ENCODE results near the gene FAM120AOS. TPM values are rescaled to one million over a fixed set of nuclear protein-coding genes. Genes with fewer than 3 reads are reported as not detected.

Gene FAM120AOS
- total RNA-seq, 1 donor from 2014 or later = 39.0 TPM

DNA sequence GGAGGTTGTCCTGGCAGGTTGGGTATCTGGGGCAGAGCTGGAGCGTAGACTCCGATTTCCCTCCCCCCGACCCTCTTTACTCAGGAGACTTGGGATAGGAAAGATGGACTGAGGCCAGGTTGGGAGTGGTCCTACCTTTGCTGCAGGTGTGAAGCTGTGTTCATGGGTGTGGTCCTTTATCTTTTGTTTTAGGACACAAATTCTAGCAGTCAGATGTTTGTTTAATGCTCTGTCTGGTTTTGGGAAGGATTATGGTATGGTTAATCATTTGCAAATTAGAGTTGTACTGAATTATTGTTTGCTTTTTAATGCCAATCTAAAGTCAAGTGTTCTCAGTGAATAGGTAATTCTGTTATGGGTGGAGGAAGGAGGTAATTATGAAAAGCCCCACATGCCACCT is 14.1 kb upstream of the FAM120AOS start:
- Mint-ChIP-seq H3K9me3 (no peaks in the 10 kb centered on the region), H3K4me1 (peaks cover 48% of the 10 kb centered on the region), H3K27ac (no peak overlapping the region), H3K4me3 (no peak overlapping the region), H3K36me3 (peaks cover 5% of the 10 kb centered on the region), H3K27me3 (ENCODE audit: low read depth) (no peaks in the 10 kb centered on the region)
- TF ChIP-seq, protein P1, sequence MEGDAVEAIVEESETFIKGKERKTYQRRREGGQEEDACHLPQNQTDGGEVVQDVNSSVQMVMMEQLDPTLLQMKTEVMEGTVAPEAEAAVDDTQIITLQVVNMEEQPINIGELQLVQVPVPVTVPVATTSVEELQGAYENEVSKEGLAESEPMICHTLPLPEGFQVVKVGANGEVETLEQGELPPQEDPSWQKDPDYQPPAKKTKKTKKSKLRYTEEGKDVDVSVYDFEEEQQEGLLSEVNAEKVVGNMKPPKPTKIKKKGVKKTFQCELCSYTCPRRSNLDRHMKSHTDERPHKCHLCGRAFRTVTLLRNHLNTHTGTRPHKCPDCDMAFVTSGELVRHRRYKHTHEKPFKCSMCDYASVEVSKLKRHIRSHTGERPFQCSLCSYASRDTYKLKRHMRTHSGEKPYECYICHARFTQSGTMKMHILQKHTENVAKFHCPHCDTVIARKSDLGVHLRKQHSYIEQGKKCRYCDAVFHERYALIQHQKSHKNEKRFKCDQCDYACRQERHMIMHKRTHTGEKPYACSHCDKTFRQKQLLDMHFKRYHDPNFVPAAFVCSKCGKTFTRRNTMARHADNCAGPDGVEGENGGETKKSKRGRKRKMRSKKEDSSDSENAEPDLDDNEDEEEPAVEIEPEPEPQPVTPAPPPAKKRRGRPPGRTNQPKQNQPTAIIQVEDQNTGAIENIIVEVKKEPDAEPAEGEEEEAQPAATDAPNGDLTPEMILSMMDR (IDR thresholded peaks at IDR 0.05; ENCODE audit: unreplicated experiment) = no peak
- no peak for DNase-seq (ENCODE audit: low spot score in 2 of 2, unreplicated experiment in 2 of 2)

DNA sequence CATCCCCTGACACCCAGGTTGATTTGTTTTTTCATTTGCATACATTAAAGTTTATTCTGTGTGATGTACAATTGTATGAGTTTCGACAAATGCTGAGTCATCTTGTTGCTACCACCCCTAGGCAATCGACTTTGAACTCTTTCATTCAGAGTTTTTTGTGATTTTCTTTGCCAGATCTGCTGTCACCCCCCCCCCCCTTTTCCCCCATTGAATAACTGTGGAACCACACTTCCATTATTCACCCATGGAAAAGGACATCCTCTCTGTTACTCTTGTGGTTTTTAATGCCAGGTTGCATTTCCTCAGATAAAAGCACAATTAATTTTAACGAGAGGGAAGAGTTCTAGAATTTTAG is 13.7 kb upstream of the FAM120AOS start:
- Mint-ChIP-seq H3K27ac (no peak overlapping the region), H3K36me3 (peaks cover 2% of the 10 kb centered on the region), H3K9me3 (no peaks in the 10 kb centered on the region), H3K4me3 (no peak overlapping the region), H3K4me1 (peaks cover 48% of the 10 kb centered on the region), H3K27me3 (ENCODE audit: low read depth) (no peaks in the 10 kb centered on the region)
- no peak for DNase-seq (ENCODE audit: low spot score in 2 of 2, unreplicated experiment in 2 of 2)
- TF ChIP-seq, protein P1 (IDR thresholded peaks at IDR 0.05; ENCODE audit: unreplicated experiment) = no peak

DNA sequence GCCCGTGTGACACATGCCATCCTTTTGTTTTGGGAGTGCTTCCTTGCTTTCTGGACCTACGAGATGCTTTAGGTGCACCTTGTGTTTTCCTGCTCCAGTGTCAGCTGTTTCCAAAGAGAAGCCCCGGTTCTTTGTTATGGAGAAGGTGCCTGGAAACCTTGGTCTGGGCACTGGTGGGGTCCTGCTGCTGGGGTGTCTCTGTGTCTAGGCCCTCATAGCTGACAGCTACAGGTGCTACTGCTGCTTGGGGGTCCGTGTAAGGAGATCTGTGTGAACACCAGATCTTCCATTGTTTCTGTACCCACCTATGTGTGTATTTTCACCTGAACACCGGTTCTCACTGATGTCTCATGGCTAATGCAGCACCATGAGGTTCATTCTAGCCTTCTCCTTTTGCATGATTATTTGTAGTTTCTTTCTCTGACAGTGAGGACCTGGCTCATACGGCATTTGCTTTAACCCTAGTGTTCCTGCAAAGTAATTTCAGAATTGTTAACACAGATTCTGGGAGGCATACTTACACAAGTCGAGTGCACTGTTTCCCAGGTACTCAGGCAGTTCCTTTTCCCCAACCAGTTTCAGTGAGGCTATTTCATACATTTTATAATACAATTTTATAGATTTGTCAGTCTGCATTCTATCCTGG is 13.2 kb upstream of the FAM120AOS start:
- Mint-ChIP-seq H3K27me3 (ENCODE audit: low read depth) (no peaks in the 10 kb centered on the region), H3K27ac (no peak overlapping the region), H3K4me3 (no peak overlapping the region), H3K4me1 (peaks cover 48% of the 10 kb centered on the region), H3K36me3 (peaks cover 2% of the 10 kb centered on the region), H3K9me3 (no peaks in the 10 kb centered on the region)
- DNase-seq (ENCODE audit: low spot score in 2 of 2, unreplicated experiment in 2 of 2) = no peak
- TF ChIP-seq, protein P1 (IDR thresholded peaks at IDR 0.05; ENCODE audit: unreplicated experiment) = no peak

DNA sequence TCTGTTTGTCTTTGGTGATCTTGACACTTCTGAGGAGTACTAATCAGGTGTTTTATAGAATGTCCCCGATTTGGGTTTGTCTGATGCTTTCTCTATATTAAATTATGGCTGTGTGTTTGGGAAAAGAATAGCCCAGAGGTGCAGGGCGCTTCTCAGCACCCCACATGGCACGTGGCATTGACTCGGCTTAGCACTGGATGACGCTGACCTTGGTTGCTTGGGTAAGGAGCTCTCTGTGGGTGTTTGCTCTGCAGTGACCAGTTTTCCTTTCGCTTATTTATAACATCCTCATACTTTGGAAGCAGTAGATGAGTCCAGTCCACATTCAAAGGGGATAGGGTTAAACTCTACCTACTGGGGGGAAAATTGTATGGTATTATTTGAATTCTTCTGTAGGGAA is 12.5 kb upstream of the FAM120AOS start:
- H3K27me3 Mint-ChIP-seq (ENCODE audit: low read depth) = no peaks in the 10 kb centered on the region
- no peak overlapping the region for H3K4me3 Mint-ChIP-seq
- H3K36me3 Mint-ChIP-seq = no peaks in the 10 kb centered on the region
- TF ChIP-seq, protein P1 (IDR thresholded peaks at IDR 0.05; ENCODE audit: unreplicated experiment) = no peak
- DNase-seq (ENCODE audit: low spot score in 2 of 2, unreplicated experiment in 2 of 2) = no peak
- H3K27ac Mint-ChIP-seq = peak overlapping the region; percentile 54
- H3K4me1 Mint-ChIP-seq = peaks cover 51% of the 10 kb centered on the region
- no peaks in the 10 kb centered on the region for H3K9me3 Mint-ChIP-seq

DNA sequence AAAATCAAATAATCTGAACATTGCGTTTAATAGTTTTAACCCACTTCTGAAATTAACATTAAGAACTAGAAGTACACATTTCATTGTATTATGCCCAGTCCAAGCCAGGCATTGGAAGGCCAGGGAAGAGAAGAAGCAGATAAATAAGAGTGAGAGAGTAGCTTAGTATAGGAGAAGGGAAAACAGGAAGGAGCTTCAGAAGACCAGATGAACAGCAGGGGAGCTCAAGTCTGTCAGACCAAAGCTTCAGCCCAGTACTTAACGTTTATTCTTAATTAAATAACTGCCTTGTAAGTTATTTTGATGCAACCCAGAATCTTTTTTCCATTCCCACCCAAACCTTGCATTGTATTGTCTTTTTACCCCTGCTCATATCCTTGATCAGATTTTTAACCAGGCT is 11.5 kb upstream of the FAM120AOS start:
- Mint-ChIP-seq H3K4me3 (no peak overlapping the region), H3K36me3 (no peaks in the 10 kb centered on the region), H3K27me3 (ENCODE audit: low read depth) (no peaks in the 10 kb centered on the region), H3K9me3 (no peaks in the 10 kb centered on the region), H3K4me1 (peaks cover 50% of the 10 kb centered on the region), H3K27ac (peak overlapping the region; percentile 59)
- TF ChIP-seq, protein P1 (IDR thresholded peaks at IDR 0.05; ENCODE audit: unreplicated experiment) = no peak
- no peak for DNase-seq (ENCODE audit: low spot score in 2 of 2, unreplicated experiment in 2 of 2)

DNA sequence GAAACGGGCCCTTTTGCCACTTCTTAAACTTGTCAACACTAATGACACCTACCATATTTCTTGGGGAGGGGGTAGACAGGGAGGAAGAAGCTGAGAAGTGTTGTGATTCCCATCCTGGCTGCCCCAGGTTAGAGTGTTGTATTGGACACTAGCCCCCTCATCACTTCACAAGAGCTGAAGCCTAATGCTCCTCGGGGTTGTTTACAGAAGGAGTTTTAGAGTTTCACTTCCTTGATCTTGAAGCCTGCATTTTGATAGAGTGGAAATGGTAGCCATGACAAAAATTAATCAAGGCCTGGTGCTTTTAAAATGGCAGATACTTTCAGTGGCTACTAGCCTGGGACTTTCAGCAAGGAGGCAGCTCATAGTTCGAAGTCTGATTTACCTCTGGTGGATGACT is 11.0 kb upstream of the FAM120AOS start:
- DNase-seq (ENCODE audit: low spot score in 2 of 2, unreplicated experiment in 2 of 2) = no peak
- Mint-ChIP-seq H3K36me3 (no peaks in the 10 kb centered on the region), H3K9me3 (no peaks in the 10 kb centered on the region), H3K4me3 (no peak overlapping the region), H3K4me1 (peaks cover 55% of the 10 kb centered on the region), H3K27me3 (ENCODE audit: low read depth) (no peaks in the 10 kb centered on the region), H3K27ac (peak overlapping the region; percentile 59)
- TF ChIP-seq, protein P1 (IDR thresholded peaks at IDR 0.05; ENCODE audit: unreplicated experiment) = no peak

All from mesothelial cell of epicardium (in vitro differentiated cells).